Neural cell (in vitro differentiated cells): Measurements from ENCODE around the gene KCTD21. TPM values are rescaled to one million over a fixed set of nuclear protein-coding genes. Genes with fewer than 3 reads are reported as not detected.

Experiments
- H2AFZ ChIP-seq: fragments of 200-600, 300-800 bp; sonication (generic), shearing (Covaris generic); 2 replicates; pipeline ENCODE4 v1.6.0; 2014; ENCODE audit warnings: low read depth, mild to moderate bottlenecking, antibody characterized with exemption, low read length, moderate library complexity
- H3F3A ChIP-seq: fragments of 200-600 bp; shearing (Covaris generic); 2 replicates; pipeline ENCODE4 v1.6.1; 2016; ENCODE audit warnings: mild to moderate bottlenecking, moderate library complexity, mixed read lengths, antibody characterized with exemption, low read length; ENCODE audit not compliant: insufficient read depth, poor library complexity, severe bottlenecking
- H3K27ac ChIP-seq: fragments of 200-600, 300-800 bp; sonication (generic), shearing (Covaris generic); 2 replicates; pipeline ENCODE4 v1.5.1; 2014; ENCODE audit warnings: mild to moderate bottlenecking, low read length, moderate library complexity
- H3K27me3 ChIP-seq: fragments of 300-800, 200-600 bp; sonication (generic), shearing (Covaris generic); 2 replicates; pipeline ENCODE4 v1.6.0; 2014; ENCODE audit warnings: mild to moderate bottlenecking, low read depth, low read length, moderate library complexity; ENCODE audit not compliant: insufficient read depth
- H3K36me3 ChIP-seq: fragments of 300-800, 200-600 bp; sonication (generic), shearing (Covaris generic); 2 replicates; pipeline ENCODE4 v1.5.1; 2014; ENCODE audit warnings: mild to moderate bottlenecking, antibody characterized with exemption, low read length, moderate library complexity; ENCODE audit not compliant: insufficient read depth
- H3K4me2 ChIP-seq: fragments of 300-800, 200-600 bp; sonication (generic), shearing (Covaris generic); 2 replicates; pipeline ENCODE4 v1.6.0; 2014; ENCODE audit warnings: mild to moderate bottlenecking, low read length
- H3K4me3 ChIP-seq: fragments of 300-800, 200-600 bp; sonication (generic), shearing (Covaris generic); 2 replicates; pipeline ENCODE4 v1.5.1; 2014; ENCODE audit warnings: mild to moderate bottlenecking, low read length, moderate library complexity
- H3K79me2 ChIP-seq: fragments of 200-600 bp; shearing (Covaris generic); replicated peaks from 2 replicates; pipeline ENCODE4 v1.6.0; 2014; ENCODE audit warnings: mild to moderate bottlenecking, low read length, moderate library complexity; ENCODE audit not compliant: insufficient read depth
- H3K9ac ChIP-seq: fragments of 300-800, 200-600 bp; sonication (generic), shearing (Covaris generic); 2 replicates; pipeline ENCODE4 v1.6.1; 2016; ENCODE audit warnings: mild to moderate bottlenecking, low read length, mixed read lengths
- H3K9me2 ChIP-seq: fragments of 200-600 bp; shearing (Covaris generic); 2 replicates; pipeline ENCODE4 v1.6.1; 2016; ENCODE audit warnings: mild to moderate bottlenecking, low read length, mixed read lengths; ENCODE audit not compliant: insufficient read depth
- H3K9me3 ChIP-seq: fragments of 200-600, 300-800 bp; sonication (generic), shearing (Covaris generic); 2 replicates; pipeline ENCODE4 v1.6.1; 2016; ENCODE audit warnings: mild to moderate bottlenecking, mixed run types, low read length, moderate library complexity, mixed read lengths
- H4K20me1 ChIP-seq: fragments of 200-600 bp; shearing (Covaris generic); 2 replicates; pipeline ENCODE4 v1.6.1; 2016; ENCODE audit warnings: mild to moderate bottlenecking, mixed run types; ENCODE audit not compliant: insufficient read depth
- EP300 ChIP-seq: fragments of 450-650 bp; conservative IDR thresholded peaks from 2 replicates; pipeline ENCODE4 v1.6.1; 2014; ENCODE audit warnings: antibody characterized with exemption, mild to moderate bottlenecking, moderate library complexity; ENCODE audit not compliant: poor library complexity, severe bottlenecking
- EZH2 ChIP-seq: fragments of 200-600, 300-800 bp; shearing (Covaris generic), sonication (generic); IDR thresholded peaks from 2 replicates; pipeline ENCODE4 v1.6.1; 2014; ENCODE audit warnings: antibody characterized with exemption, low read length, borderline replicate concordance, mild to moderate bottlenecking; ENCODE audit not compliant: insufficient read depth, poor library complexity, severe bottlenecking
- MXI1 ChIP-seq: fragments of 450-650 bp; conservative IDR thresholded peaks from 2 replicates; pipeline ENCODE4 v1.6.1; 2014; ENCODE audit warnings: antibody characterized with exemption, mild to moderate bottlenecking; ENCODE audit not compliant: poor library complexity, severe bottlenecking
- POLR2AphosphoS5 ChIP-seq: IDR thresholded peaks from 2 replicates; pipeline ENCODE4 v1.6.1; 2012
- RAD21 ChIP-seq: fragments of 450-650 bp; conservative IDR thresholded peaks from 2 replicates; pipeline ENCODE4 v1.6.1; 2014; ENCODE audit warnings: antibody characterized with exemption, mild to moderate bottlenecking, moderate library complexity
- REST ChIP-seq: IDR thresholded peaks from 2 replicates; pipeline ENCODE4 v1.6.1; 2012; ENCODE audit warnings: borderline replicate concordance
- SMC3 ChIP-seq: fragments of 450-650 bp; conservative IDR thresholded peaks from 2 replicates; pipeline ENCODE4 v1.6.1; 2014; ENCODE audit warnings: antibody characterized with exemption, mild to moderate bottlenecking, moderate library complexity; ENCODE audit not compliant: poor library complexity
- TAF1 ChIP-seq: IDR thresholded peaks from 2 replicates; pipeline ENCODE4 v1.6.1; 2012; ENCODE audit warnings: low read depth
- polyA plus RNA-seq: library from polyadenylated mRNA; depleted of rRNA; stranded (reverse); fragments of >200 nt; gene quantifications from 2 replicates; pipeline ENCODE4 v1.2.3, GENCODE V29; 2014
- TF ChIP-seq, protein P1 (sequence below): fragments of 450-650 bp; IDR thresholded peaks from 2 replicates; pipeline ENCODE4 v1.5.1; 2014; ENCODE audit warnings: antibody characterized with exemption, mild to moderate bottlenecking, moderate library complexity; ENCODE audit not compliant: poor library complexity, severe bottlenecking

The KCTD21 gene
- polyA plus RNA-seq, 1 donor from 2014 or later = 1.4 TPM

DNA sequence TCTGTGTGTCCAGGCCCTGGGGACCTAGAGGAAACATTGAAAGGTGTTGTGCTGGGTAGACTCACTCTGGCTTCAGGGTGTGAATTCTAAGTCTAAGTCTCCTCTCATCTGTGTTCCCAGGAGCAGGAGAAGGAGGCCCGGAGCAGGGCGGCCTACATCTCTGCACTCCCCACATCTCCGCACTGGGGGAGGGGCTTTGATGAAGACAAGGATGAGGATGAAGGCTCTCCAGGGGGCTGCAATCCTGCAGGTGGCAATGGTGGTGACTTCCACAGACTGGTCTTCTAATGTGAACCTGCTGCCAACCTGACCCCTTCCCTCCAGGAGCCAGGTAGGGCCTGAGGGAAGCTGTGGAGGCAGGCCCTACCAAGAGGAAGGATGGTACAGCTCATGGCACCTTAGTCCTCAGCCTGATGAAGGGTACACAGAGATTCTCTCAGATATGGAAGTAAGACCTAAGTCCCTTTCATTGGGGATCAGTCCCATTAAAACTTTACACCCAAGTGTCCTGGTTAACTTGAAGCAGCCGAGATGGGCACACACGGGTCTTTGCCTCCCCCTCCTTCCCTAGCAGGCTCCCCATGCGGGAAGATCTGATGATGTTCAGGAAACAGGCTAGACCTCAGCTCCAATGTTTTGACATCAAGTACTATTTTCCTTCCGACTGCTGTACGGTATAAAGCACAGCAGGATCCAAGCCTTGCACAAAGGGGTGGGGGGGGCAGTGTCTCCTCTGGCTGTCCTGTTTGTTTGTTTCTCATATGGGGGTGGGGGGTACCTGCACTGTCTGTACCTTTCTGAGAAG is 25.3 kb upstream of the KCTD21 start:
- no peak overlapping the region for H3K4me2 ChIP-seq
- H4K20me1 ChIP-seq = no peaks in the 10 kb centered on the region
- H3F3A ChIP-seq = no peaks in the 10 kb centered on the region
- H3K9me2 ChIP-seq = no peaks in the 10 kb centered on the region
- no peaks in the 10 kb centered on the region for H3K9me3 ChIP-seq
- peaks cover 10% of the 10 kb centered on the region for H3K36me3 ChIP-seq
- H3K4me3 ChIP-seq = no peak overlapping the region
- no peaks in the 10 kb centered on the region for H3K27me3 ChIP-seq
- no peaks in the 10 kb centered on the region for H3K79me2 ChIP-seq
- no peak overlapping the region for H3K9ac ChIP-seq
- no peak overlapping the region for H3K27ac ChIP-seq
- H2AFZ ChIP-seq = no peak overlapping the region
- no peak for TF ChIP-seq MXI1
- peak; percentile 16 for TF ChIP-seq POLR2AphosphoS5
- TF ChIP-seq RAD21 = no peak
- no peak for TF ChIP-seq SMC3

DNA sequence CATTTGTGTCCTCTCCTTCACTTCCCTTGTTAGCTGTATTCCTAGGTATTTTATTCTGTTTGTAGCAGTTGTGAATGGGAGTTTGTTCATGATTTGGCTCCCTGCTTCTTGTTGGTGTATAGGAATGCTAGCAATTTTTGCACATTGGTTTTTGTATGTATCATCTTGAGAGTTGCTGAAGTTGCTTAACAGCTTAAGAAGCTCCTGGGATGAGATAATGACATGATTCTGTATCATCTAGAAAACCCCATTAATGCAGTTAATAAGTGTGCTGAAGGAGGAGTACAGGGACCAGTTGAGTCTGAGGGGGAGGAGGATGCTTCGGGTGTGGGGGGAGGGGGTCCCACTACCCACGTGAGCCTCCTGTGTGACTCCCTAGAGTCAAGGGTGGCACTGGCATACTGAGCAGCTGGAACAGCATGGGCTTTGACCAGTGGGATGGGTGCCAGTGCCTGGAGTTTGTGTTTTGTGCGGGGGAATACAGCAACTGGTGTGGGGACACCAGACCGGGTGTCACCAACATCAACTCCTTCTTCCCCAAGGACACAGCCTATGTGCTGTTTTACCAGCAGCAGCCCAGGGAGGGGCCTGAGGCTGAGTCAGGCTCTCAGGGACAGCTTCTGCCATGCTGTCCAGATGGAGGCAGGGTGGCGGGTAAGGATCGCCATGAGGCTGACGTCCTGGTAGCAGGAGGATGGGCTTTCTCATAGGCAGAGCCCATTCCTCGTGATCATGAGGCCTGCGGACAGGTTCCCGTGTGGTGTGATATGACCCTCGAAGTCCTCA is 24.4 kb upstream of the KCTD21 start:
- no peaks in the 10 kb centered on the region for H3K27me3 ChIP-seq
- H3K79me2 ChIP-seq = no peaks in the 10 kb centered on the region
- H2AFZ ChIP-seq = no peak overlapping the region
- no peak overlapping the region for H3K4me2 ChIP-seq
- no peak overlapping the region for H3K27ac ChIP-seq
- no peak overlapping the region for H3K9ac ChIP-seq
- no peak for TF ChIP-seq POLR2AphosphoS5
- no peak for TF ChIP-seq EZH2
- TF ChIP-seq REST = no peak
- TF ChIP-seq, protein P1, sequence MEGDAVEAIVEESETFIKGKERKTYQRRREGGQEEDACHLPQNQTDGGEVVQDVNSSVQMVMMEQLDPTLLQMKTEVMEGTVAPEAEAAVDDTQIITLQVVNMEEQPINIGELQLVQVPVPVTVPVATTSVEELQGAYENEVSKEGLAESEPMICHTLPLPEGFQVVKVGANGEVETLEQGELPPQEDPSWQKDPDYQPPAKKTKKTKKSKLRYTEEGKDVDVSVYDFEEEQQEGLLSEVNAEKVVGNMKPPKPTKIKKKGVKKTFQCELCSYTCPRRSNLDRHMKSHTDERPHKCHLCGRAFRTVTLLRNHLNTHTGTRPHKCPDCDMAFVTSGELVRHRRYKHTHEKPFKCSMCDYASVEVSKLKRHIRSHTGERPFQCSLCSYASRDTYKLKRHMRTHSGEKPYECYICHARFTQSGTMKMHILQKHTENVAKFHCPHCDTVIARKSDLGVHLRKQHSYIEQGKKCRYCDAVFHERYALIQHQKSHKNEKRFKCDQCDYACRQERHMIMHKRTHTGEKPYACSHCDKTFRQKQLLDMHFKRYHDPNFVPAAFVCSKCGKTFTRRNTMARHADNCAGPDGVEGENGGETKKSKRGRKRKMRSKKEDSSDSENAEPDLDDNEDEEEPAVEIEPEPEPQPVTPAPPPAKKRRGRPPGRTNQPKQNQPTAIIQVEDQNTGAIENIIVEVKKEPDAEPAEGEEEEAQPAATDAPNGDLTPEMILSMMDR = no peak
- TF ChIP-seq MXI1 = no peak
- no peak for TF ChIP-seq TAF1
- TF ChIP-seq EP300 = no peak
- TF ChIP-seq RAD21 = no peak
- H3K9me3 ChIP-seq = no peaks in the 10 kb centered on the region
- no peaks in the 10 kb centered on the region for H3F3A ChIP-seq
- H3K9me2 ChIP-seq = no peaks in the 10 kb centered on the region
- no peak overlapping the region for H3K4me3 ChIP-seq
- H3K36me3 ChIP-seq = peaks cover 6% of the 10 kb centered on the region
- no peaks in the 10 kb centered on the region for H4K20me1 ChIP-seq
